GM11168 (cell line): ENCODE measurements around the gene KIFC1.

Experiments used
- in situ Hi-C: fragments of 300-500 bp; cut with MboI; formaldehyde crosslinking; loops from one replicate; pipeline ENCODE4 v1.12.0; 2022; ENCODE audit warnings: low sequenced_read_pairs; ENCODE audit not compliant: unreplicated experiment

The KIFC1 gene

DNA sequence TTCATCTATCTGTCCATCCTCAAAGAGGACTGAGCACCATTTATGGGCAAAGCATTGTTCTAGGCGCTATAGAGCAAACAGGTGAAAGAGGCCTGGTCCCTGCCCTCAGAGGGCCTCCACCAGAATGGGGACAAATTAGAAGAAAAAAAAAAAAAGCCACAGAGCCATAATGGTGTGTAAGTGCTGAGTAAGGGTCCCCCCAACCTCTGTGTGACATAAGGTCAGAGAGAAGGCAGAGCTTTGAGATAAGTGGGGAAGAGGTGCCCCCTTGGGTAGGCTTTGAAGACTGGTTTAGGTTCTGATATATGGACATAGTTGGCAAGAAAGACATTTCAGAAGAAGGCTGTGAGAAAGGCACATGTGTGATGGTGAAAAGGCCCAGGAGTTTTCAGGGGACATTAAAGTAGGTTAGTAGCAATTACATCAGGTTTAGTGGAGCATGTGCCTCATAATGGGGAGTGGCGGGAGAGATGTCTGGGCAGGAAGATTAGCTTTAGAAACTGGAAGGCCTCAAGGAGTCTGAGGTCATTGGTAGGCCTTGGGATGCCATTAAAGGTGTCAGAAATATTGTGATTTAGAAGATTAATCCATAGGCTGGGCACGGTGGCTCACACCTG, 47.5 kb downstream of the KIFC1 start:
- in situ Hi-C loops = no loop called here

- in situ Hi-C loops = no loop called here
Measured at GRCh38 chr6:33439956-33440648, 48.5 kb downstream of the KIFC1 start.

DNA sequence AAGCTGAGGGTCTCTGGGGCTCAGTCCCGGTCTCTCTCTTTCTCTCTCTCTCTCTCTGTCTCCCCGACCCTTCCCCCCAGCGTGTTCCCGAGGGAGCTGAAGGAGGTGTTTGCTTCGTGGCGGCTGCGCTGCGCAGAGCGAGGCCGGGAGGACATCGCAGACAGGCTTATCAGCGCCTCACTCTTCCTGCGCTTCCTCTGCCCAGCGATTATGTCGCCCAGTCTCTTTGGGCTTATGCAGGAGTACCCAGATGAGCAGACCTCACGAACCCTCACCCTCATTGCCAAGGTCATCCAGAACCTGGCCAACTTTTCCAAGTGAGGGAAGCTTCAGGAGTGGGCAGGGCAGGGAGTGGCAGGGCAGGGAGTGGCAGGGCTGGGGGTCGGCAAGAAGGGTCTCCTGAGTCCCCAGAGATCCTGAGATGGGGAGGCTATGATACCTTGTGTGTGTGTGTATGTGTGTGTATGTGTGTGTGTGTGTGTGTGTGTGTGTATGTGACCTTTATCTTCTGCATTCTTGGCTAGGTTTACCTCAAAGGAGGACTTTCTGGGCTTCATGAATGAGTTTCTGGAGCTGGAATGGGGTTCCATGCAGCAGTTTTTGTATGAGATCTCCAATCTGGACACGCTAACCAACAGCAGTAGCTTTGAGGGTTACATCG, 49.2 kb downstream of the KIFC1 start:
- in situ Hi-C loops = no loop called here

DNA sequence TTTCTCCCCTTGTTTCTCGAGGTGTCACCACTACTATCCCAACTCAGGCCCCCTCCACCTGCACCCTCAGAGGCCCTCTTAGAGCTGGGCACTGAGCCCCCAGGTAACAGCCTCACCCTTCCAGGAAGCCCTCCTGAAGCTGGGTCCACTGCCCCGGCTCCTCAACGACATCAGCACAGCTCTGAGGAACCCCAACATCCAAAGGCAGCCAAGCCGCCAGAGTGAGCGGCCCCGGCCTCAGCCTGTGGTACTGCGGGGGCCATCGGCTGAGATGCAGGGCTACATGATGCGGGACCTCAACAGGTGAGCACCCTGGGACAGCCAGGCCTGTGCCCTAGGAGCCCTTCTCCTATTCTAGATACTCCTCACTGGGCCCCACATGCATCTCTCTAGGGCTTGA, 49.8 kb downstream of the KIFC1 start:
- in situ Hi-C loops = no loop called here

GRCh38 chr6:33442283-33442682, 50.7 kb downstream of the KIFC1 start:
- in situ Hi-C loops = no loop called here

DNA sequence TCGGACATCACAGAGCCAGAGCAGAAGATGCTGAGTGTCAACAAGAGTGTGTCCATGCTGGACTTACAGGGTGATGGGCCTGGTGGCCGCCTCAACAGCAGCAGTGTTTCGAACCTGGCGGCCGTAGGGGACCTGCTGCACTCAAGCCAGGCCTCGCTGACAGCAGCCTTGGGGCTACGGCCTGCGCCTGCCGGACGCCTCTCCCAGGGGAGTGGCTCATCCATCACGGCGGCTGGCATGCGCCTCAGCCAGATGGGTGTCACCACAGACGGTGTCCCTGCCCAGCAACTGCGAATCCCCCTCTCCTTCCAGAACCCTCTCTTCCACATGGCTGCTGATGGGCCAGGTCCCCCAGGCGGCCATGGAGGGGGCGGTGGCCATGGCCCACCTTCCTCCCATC, 51.4 kb downstream of the KIFC1 start:
- in situ Hi-C loops = no loop called here

DNA sequence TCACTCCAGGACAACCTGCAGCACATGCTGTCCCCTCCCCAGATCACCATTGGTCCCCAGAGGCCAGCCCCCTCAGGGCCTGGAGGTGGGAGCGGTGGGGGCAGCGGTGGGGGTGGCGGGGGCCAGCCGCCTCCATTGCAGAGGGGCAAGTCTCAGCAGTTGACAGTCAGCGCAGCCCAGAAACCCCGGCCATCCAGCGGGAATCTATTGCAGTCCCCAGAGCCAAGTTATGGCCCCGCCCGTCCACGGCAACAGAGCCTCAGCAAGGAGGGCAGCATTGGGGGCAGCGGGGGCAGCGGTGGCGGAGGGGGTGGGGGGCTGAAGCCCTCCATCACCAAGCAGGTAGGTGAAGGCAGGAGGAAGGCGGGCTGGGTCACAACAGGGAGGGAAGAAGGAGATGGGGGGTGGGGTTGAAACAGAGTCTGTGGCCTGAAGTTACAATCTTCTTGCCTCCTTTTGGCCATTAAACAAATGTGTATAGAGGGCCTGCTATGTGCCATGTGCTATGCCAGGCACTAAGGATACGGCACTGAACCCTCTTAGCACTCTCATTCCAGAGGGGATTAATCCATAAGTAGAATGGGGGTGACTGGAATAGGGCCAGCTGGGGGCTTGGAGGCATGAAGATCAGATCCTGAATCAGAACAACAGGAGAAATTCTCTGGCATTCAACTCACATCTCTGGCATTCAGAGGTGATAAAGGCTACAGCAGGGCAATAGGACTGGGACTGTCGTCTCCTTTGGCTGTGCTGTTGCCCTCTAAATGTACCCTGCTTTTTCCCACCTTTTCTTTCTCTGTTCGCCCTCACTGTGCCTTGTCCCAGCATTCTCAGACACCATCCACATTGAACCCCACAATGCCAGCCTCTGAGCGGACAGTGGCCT, 52.2 kb downstream of the KIFC1 start:
- in situ Hi-C loops = no loop called here

DNA sequence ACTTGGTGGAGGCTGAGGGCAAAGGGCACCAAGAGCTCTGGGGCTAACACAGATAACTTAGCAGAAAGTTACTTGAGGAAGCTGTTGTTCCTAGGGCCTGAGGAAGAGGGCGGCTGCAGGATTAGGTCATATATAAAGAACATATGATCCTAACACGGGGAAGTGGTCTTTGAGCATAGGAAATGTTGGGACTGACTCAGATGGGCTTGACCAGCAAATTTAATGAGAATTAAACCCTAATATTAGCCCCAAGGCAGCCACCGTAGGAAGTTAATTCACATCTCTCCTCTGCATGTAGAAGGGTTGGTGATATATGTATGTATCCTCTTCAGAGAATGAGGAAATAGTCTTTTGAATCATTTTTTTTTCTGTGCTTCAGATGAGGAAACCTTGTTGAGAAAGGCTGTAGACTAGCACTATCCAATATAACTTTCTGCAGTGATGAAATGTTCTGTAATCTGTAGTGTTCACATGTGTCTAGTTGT, 53.5 kb downstream of the KIFC1 start:
- in situ Hi-C loops = loop anchor here (5.0 kb wide), 1 partner anchor 132 kb away; no protein-coding TSS in a partner anchor

GRCh38 chr6:33446356-33446755, 54.7 kb downstream of the KIFC1 start:
- in situ Hi-C loops = loop anchor here (5.0 kb wide), 1 partner anchor 131 kb away; no protein-coding TSS in a partner anchor

- in situ Hi-C loops = no loop called here
Measured at GRCh38 chr6:33450434-33450833, 58.8 kb downstream of the KIFC1 start.

- in situ Hi-C loops = no loop called here
Measured at GRCh38 chr6:33451606-33452005, 60.0 kb downstream of the KIFC1 start.

DNA sequence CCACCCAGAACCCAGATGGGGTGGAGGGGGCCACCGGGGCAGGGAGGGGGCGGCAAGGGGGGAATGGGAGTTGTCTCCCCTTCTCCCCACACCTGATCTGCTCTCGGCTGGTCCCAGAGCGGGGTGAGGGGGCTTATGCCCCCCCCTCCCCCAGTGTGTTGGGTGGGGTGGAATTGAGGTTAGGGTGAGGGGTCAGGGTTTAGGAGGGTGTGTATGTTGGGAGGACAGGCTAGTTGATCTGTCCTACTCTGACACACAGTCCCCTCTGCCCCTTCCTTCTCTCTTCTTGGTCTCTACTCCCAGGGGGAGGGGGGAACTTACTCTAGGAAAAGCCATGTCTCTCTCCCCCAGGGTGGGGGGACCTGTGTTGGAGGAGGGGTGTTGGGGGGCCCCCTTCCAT, 60.9 kb downstream of the KIFC1 start:
- in situ Hi-C loops = no loop called here

GRCh38 chr6:33453393-33454008, 61.9 kb downstream of the KIFC1 start:
- in situ Hi-C loops = no loop called here

DNA sequence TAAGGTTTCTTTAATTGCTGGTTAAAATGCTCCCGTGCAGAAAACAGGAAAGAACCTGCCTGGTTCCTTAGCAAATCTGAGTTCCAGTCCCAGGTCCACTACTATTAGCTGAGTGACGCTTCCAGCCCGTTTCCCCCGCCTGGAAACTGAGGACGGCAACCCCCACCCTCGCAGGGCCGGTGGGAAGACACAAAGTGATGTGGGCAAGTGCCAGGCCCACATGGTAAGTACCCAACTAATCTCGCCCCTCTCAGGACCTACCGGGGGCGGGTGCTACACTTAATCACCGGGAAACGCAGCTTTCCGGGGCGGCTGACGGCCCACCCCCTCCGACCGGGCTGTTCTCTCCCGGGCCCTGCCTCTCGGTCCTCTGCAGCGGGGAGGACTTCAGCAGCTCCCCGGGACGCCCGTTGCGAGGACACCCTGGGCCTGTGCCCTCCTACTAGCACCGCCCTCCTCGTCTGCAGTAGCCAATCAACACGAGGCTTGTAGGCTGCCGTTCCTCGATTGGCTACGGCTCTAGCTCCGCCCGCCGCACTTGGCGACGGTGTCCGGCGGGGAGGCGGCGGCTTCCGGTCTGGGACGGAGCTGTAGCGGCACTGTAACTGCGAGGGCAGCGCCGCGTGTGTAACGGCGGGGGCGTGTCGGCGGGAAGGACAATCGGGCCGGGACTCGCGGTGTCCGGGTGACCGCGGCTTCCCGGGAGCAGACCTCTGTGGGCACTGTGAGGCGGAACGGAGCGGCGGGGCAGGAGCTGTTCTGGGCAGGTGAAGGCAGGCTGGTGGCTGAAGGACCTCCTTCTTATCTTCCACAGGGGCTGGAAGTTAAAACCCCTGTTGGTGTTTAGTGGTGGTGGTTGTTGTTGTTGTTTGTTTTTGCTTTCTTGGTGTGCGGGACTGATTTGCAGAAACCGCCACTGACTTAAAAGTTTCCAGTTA, 62.7 kb downstream of the KIFC1 start, which contains the start of gene ZBTB9:
Gene ZBTB9 (plus strand): TSS at position 568 of the 938 bp plus-strand sequence. CDS start 525 bp downstream, outside the sequence.
- in situ Hi-C loops = no loop called here

- in situ Hi-C loops = no loop called here
Measured at GRCh38 chr6:33455051-33455450, 63.4 kb downstream of the KIFC1 start.

DNA sequence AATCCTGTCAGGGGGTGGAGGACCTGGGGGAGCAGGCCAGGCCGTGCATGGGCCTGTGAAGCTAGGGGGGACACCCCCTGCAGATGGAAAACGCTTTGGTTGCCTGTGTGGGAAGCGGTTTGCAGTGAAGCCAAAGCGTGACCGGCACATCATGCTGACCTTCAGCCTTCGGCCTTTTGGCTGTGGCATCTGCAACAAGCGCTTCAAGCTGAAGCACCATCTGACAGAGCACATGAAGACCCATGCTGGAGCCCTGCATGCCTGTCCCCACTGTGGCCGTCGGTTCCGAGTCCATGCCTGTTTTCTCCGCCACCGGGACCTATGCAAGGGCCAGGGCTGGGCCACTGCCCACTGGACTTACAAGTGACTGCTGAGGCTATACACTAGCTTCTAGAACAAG, 64.5 kb downstream of the KIFC1 start:
- in situ Hi-C loops = no loop called here

- in situ Hi-C loops = no loop called here
Measured at GRCh38 chr6:33458676-33459075, 67.1 kb downstream of the KIFC1 start.

DNA sequence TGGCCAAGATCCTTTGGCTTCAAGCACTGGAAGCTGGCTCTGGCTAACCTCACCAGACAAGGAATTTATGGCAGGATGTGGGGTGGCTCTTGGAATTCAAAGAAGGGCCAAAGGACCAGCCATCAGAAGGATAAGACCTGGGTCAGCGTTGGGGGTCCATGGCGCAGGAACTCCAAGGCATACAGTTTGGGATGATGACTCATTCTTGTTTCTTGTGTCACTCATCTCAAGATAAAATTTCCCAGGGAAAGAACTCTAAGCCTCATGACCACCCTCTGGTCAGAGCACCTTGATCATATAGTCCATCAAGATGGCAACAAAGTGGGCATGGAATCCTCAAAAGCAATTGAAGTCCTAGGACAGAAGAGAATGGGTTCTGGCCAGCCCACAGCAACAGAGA, 67.6 kb downstream of the KIFC1 start:
- in situ Hi-C loops = no loop called here
